GM19455 (cell line): ENCODE data around the gene FAM184A.
"Not testable (repeated sequence)": the region's sequence is repeated elsewhere in the genome, so short reads cannot be mapped to it uniquely, and the experiment has no call there.

Source experiments
- ATAC-seq: cut with Tn5 transposase; IDR thresholded peaks from one replicate; pipeline ENCODE4 v1.9.1; 2021; ENCODE audit not compliant: unreplicated experiment

Gene FAM184A

GRCh38 chr6:119020597-119021561 is 57.6 kb downstream of the FAM184A start:
- peak; percentile 51 for ATAC-seq

DNA sequence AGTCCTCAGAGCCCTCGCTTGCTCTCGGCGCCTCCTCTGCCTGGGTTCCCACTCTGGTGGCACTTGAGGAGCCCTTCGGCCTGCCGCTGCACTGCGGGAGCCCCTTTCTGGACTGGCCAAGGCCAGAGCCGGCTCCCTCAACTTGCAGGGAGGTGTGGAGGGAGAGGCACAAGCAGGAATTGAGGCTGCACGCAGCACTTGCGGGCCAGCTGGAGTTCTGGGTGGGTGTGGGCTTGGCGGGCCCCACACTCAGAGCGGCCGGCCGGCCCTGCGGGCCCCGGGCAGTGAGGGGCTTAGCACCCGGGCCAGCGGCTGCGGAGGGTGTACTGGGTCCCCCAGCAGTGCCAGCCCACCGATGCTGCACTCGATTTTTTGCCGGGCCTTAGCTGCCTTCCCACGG is 63.3 kb downstream of the FAM184A start:
- ATAC-seq = not testable (repeated sequence)

- ATAC-seq = no peak
These were observed 65.9 kb downstream of the FAM184A start for GRCh38 chr6:119012521-119012920.

DNA sequence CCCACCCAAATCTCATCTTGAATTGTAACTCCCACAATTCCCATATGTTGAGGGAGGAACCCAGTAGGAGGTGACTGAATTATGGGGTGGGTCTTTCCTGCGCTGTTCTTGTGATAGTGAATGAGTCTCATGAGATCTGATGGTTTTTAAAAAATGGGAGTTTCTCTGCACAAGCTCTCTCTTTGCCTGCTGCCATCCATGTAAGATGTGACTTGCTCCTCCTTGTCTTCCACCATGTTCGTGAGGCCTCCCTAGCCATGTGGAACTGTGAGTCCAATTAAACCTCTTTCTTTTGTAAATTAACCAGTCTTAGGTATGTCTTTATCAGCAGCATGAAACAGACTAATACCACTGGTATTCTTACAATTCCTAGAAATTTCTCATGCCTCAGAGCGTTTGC is 69.2 kb downstream of the FAM184A start:
- ATAC-seq = not testable (repeated sequence)

DNA sequence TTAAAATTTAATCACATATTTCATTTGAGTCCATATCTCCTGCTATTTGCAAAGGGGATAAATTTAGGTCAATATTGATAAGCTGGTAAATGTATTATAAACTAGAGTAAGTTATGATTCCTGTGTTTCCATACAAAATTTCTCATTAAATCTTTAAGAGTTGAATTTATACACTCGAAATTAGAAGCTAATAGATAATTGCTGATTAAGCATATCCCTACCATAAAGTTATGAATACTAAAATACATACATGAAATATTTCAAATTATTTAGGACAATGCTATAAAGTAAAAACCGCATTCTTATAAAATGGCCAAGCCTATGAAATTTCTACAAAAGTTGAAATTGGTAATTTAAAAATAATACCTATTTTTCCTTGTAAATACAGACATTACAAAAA is 71.5 kb downstream of the FAM184A start:
- ATAC-seq = no peak

- no peak for ATAC-seq
These were observed 76.4 kb downstream of the FAM184A start for GRCh38 chr6:119002069-119002468.

DNA sequence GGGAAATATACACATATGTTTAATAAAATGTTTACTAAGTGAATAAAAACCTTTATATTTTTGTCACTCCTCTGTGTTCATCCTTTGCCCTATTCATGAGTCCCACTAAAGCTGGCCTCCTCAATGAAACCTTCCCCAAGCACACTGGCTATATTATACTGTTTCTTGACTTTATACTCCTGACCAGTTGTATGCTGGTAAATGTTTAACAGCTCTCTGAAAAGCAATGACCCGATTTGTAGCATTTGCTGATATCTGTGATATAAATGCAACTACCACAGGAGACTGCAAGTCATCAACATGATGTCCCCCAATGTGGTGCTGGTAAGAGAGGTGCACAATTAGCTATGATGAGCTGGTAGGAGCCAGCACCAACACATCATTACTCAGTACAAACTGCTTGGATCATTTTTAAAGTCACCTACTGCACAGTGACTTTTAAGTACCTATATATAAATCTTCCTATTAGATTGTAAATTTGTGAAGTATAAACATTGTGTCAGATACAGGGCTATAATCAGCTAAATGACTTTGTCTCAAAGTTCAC is 78.9 kb downstream of the FAM184A start:
- ATAC-seq = no peak

GRCh38 chr6:118997426-118997825 is 81.0 kb downstream of the FAM184A start:
- not testable (repeated sequence) for ATAC-seq

DNA sequence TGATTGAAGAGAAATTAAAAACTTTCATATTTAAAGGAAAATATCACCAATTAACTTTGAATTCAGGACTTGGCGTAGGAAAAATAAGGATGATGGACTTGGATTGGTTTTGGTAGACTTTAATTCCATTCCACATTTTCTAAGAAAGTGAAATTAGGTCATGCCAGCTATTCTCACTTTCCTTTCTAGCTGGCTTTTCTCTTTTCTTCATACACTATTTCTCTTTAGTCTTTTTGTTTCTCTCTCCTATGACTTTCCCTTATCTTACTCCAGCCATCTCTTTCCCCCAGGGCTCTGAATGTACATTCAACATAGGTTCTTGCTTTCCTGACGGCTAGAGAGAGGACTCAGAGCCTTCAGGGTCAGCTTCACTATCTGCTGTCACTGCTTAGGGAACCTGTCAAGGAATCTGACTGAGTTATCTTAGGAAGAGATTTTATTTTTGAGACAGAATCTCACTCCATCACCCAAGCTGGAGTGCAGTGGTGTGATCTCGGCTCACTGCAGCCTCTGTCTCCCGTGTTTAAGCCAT is 82.1 kb downstream of the FAM184A start:
- no peak for ATAC-seq

- no peak for ATAC-seq
These were observed 84.6 kb downstream of the FAM184A start for GRCh38 chr6:118993803-118994251.

DNA sequence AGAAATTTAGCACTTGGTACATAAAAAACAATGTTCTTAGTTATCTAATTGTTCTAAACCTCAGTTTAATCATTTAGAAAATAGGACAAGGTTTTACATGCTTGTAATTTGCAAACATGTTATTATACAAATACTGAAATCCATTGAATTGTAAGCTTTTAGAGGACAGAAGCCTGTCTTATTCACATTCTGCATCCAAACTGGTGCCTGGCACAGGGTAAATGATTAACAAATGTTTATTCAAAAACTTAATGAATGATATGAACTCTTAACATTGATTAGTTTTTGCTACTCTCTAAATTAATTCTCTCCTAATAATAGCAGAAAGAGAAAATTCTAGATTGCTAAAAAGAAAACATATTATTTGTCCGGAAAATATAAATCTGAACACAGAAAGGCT is 85.1 kb downstream of the FAM184A start:
- ATAC-seq = no peak

DNA sequence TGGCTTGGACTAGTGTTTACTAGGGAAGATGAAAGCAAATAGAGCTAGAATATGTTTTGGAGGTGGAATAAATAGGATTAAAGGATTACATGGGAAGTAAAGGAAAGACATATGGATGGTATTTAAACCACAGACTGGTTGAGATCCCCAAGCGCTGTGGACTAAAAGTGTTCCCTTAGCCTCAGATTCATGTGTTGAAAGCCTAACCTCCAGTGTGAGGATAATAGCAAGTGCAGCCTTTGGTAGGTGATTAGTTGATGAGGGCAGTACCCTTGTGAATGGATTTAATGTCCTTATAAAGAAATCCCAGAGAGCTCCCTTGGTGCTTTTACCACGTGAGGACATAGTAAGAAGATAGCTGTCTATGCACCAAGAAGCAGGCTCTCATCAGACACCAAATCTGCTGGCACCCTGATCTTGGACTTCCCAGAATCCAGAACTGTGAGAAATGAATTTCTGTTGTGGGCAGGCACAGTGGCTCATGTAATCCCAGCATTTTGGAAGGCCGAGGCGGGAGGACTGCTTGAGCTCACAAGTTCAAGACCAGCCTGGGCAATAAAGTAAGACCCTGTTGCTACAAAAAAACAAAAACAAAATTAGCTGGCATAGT is 86.2 kb downstream of the FAM184A start:
- ATAC-seq = no peak

- no peak for ATAC-seq
These were observed 92.2 kb downstream of the FAM184A start for GRCh38 chr6:118986312-118986711.

DNA sequence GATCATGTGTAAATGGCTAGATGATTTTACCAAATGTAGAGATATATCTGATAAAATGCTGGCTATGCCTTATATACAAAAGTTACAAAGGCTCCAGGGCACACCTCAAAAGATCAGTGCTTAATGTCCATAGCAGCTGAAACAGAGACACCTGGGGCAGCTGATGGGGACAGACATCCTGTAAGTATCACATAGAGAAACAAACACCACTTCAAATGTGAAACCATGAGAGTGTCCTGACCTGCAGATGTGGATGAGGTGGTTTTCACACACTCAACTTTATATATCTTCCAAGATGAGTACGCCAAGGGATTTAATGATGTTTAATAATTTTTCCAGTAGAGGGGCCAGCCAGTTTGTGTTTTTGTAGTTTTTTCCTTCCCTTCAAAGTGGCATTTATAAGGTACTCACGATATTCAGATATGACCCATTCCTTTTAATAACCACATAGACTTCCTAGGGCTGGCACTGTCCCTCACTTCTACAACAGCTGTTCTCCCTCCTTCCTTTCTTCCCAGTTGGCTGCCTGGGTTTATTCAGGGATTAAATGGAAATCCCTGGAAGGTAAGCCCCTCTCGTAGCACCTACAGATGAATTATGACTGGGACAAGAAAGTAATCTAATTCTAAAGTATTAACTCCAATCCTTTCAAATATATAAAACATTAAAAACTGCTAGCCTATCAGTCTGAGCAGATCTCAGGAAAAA is 93.2 kb downstream of the FAM184A start:
- ATAC-seq = no peak

- ATAC-seq = no peak
These were observed 94.1 kb downstream of the FAM184A start for GRCh38 chr6:118984342-118984741.

GRCh38 chr6:118982575-118982911 is 95.9 kb downstream of the FAM184A start:
- ATAC-seq = no peak

- no peak for ATAC-seq
These were observed 96.4 kb downstream of the FAM184A start for GRCh38 chr6:118981884-118982574.

DNA sequence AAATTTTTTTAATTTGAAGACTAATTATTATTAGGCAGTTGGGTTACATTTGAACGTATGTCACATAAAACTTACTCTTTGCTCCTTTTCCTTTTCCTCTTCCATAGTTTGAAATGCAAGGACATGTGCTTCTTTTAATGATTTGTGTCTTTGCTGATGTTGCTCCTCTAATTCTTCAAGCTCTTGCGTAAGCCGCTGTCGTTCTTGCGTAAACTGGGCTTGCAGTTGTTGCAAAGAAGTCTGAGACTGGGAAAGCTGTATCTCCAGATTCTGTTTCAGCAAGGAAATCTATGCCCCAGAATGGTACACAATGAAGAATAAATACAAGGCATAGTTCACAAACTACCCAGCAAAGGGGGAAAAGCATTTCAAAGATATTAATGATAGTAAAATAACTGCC is 98.4 kb downstream of the FAM184A start:
- ATAC-seq = no peak

- no peak for ATAC-seq
These were observed 103.7 kb downstream of the FAM184A start for GRCh38 chr6:118974790-118975189.

DNA sequence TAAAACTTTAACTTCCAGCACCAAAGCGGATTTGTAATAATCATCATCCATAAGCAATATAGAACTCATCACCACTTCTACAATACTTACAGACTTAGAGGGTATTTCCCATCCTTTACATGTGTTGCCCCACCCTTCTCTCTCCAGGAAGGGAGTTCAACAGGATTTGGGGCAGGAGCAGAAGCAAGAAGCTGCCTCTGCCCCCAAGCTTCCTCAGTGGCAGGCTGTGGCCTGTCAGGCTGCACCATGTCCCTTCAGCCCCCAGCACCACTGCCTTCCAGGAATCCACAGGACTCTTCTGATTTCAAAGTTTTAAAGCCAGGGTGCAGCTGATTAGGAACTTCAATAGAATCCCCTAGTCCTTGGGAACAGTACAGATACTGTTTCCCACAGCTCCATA is 106.8 kb downstream of the FAM184A start:
- no peak for ATAC-seq

- no peak for ATAC-seq
These were observed 107.6 kb downstream of the FAM184A start for GRCh38 chr6:118970866-118971265.
